Superior temporal gyrus (tissue), 1 donor: Measurements from ENCODE around the gene TRIM38.
A peak's percentile ranks its signal among the peaks of the same experiment; 100 is the strongest.
"Not testable (repeated sequence)": the region's sequence is repeated elsewhere in the genome, so short reads cannot be mapped to it uniquely, and the experiment has no call there.

Source experiments
- DNase-seq: peaks from one replicate; pipeline ENCODE4 v3.0.0-alpha.2; 2016; ENCODE audit errors: extremely low spot score

The TRIM38 gene

GRCh38 chr6:25962149-25963127 is at the start of gene TRIM38:
Gene TRIM38 (plus strand): TSS chr6:25962802. CDS start chr6:25966523, 3,721 bp downstream.
- peak; percentile 42 for DNase-seq

GRCh38 chr6:25913741-25914140 is 48.9 kb upstream of the TRIM38 start:
- DNase-seq, result no peak

GRCh38 chr6:25916330-25916729 is 46.3 kb upstream of the TRIM38 start:
- no peak for DNase-seq

GRCh38 chr6:25916789-25917490 is 45.7 kb upstream of the TRIM38 start:
- no peak for DNase-seq

- no peak for DNase-seq
Measured at GRCh38 chr6:25918083-25918683, 44.4 kb upstream of the TRIM38 start.

GRCh38 chr6:25919657-25920056 is 42.9 kb upstream of the TRIM38 start:
- DNase-seq, result no peak

- no peak for DNase-seq
Measured at GRCh38 chr6:25921525-25922203, 40.9 kb upstream of the TRIM38 start.

- no peak for DNase-seq
Measured at GRCh38 chr6:25922301-25922700, 40.3 kb upstream of the TRIM38 start.

- no peak for DNase-seq
Measured at GRCh38 chr6:25925876-25926275, 36.7 kb upstream of the TRIM38 start.

GRCh38 chr6:25927178-25927577 is 35.4 kb upstream of the TRIM38 start:
- DNase-seq, result no peak

- no peak for DNase-seq
Measured at GRCh38 chr6:25927756-25928216, 34.8 kb upstream of the TRIM38 start.

- no peak for DNase-seq
Measured at GRCh38 chr6:25928562-25929324, 33.9 kb upstream of the TRIM38 start.

GRCh38 chr6:25929785-25930184 is 32.8 kb upstream of the TRIM38 start:
- not testable (repeated sequence) for DNase-seq

- no peak for DNase-seq
Measured at GRCh38 chr6:25930532-25931410, 31.8 kb upstream of the TRIM38 start, which contains the start of gene SLC17A2. Gene SLC17A2 (minus strand): TSS chr6:25930691. CDS start chr6:25925796, 4,895 bp downstream.

GRCh38 chr6:25931411-25931709 is 31.2 kb upstream of the TRIM38 start:
- no peak for DNase-seq

GRCh38 chr6:25934156-25934555 is 28.4 kb upstream of the TRIM38 start:
- no peak for DNase-seq

- DNase-seq, result no peak
Measured at GRCh38 chr6:25934735-25935313, 27.8 kb upstream of the TRIM38 start.

- no peak for DNase-seq
Measured at GRCh38 chr6:25935953-25936352, 26.6 kb upstream of the TRIM38 start.

GRCh38 chr6:25939593-25939992 is 23.0 kb upstream of the TRIM38 start:
- no peak for DNase-seq
